ENCODE data around the gene ENOX1.
"Not testable (repeated sequence)": the region's sequence is repeated elsewhere in the genome, so short reads cannot be mapped to it uniquely, and the experiment has no call there.

ENOX1 gene

GRCh38 chr13:43203781-43204180 lies 583.0 kb downstream of the ENOX1 start:
- DNase-seq (ENCODE audit: low read depth) = no peak

DNA sequence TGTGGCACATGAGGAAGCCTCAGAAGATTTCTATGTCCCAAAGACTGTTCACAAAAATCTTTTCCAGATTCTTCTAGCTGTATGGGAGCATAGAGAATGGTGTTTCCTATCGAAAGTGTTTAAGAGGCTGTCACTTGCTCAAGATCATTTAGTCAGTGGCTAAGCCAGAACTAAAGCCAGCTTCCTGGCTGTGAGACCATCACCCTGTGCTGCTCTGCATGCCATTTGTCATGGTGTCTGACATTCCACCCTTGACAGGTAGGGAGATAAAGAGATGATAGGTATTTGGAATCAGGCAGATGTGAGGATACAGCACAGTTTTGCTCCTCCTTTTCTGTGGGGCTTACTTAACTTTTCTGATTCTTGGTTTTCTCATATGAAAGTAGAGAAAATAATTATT lies 586.0 kb downstream of the ENOX1 start:
- no peak for DNase-seq (ENCODE audit: low read depth)

- no peak for DNase-seq (ENCODE audit: low read depth)
Measured at GRCh38 chr13:43200307-43200706, 586.5 kb downstream of the ENOX1 start.

DNA sequence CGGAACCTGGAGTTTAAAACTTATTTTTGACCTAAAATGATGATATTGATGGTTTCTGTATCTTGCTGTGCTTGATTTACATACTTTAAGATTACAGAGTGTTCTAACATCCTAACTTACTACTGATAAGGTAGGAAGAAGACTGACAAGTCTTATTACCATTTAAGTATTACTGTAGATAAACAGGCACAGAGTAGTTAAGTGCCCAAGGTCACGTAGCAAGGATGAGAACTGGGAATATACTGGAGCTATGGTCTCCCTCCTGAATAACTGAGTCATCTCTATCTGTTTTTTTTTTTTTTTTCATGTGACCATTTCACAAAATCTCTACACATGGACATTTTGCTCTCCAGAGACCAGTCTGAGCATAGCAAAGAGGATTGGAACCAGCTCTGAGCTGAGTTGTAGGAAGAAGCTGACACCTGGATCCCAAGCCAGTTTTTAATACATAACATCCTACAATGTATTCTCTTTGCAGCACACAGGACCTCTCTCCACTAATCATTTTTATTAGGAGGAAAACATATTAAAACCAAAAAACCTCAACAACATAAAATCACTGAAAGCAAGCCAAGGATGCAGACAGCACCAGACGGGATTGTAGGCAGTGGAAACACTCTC lies 589.9 kb downstream of the ENOX1 start:
- DNase-seq (ENCODE audit: low read depth) = no peak

GRCh38 chr13:43196086-43196621 lies 590.6 kb downstream of the ENOX1 start:
- no peak for DNase-seq (ENCODE audit: low read depth)

DNA sequence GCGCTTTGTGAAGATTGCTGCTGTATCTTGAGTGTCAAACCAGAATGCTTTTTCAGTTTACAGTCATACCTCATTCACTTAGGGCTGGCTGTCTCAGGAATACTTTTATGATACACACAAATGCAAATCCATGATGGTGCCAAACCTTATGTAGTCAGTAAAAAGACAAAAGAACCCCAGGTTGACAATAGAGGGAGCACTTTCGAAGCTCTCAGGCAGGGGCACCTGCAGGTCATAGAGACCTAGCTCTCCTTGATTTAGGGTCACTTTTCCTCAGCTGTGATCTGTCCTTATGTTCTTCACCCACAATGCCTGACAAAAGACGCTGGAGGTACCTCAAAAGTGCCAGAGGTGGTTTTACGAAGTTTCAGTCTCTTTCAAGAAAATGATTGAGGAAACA lies 591.2 kb downstream of the ENOX1 start:
- DNase-seq (ENCODE audit: low read depth) = no peak

GRCh38 chr13:43195112-43195511 lies 591.7 kb downstream of the ENOX1 start:
- no peak for DNase-seq (ENCODE audit: low read depth)

DNA sequence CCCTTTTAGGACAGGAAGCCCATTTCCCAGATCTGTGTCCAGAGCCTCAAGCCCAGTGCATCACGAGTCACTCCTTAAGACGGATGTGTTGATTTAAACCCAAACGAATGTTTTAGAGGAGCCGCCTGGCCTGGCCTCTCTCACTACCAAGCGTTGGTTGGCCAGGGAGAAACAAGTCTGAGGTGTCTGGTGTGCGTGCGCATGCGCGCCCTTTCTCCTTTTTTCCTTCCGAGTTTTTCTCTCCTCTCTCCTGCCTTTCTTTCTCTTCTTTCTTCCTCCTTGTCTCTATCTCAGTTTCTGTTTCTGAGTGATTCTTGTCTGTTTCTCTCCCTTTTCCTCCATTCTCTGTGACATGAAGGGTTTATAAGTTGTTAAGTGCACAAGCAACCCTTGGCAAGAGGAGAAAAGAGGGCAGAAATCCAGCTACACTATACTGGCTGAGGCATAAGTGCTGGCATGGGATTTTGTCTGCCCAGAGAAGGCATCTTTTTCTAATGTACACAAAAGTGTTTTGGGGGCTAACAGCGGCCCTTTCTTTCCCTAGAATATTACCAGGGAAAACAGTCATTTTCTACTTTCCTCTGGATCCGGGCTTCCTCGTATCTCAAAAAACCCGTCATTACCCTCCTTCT lies 592.9 kb downstream of the ENOX1 start:
- no peak for DNase-seq (ENCODE audit: low read depth)

GRCh38 chr13:43191546-43191945 lies 595.2 kb downstream of the ENOX1 start:
- DNase-seq (ENCODE audit: low read depth) = no peak

- DNase-seq (ENCODE audit: low read depth) = no peak
Measured at GRCh38 chr13:43185226-43185625, 601.5 kb downstream of the ENOX1 start.

GRCh38 chr13:43180837-43181236 lies 605.9 kb downstream of the ENOX1 start:
- no peak for DNase-seq (ENCODE audit: low read depth)

GRCh38 chr13:43180036-43180660 lies 606.6 kb downstream of the ENOX1 start:
- no peak for DNase-seq (ENCODE audit: low read depth)

DNA sequence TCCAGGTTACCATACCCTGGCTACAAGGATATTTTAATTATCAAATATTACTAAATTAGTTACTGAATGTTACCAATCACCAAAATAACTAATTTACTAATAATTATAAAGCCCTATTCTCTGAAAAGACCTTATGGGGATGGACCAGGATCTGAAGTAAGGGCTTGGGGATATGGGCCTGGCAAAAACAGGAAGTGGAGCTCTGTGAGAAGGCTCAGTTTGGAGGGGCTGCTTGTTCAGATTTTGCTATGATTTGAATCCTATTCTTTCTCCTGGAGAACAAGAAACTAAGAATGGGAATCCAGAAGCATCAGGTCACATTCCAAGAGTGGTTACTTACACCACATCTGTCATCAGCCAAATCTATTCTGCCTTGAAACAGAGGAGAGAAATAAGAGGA lies 615.3 kb downstream of the ENOX1 start:
- DNase-seq (ENCODE audit: low read depth) = no peak

- DNase-seq (ENCODE audit: low read depth) = no peak
Measured at GRCh38 chr13:43170506-43170905, 616.3 kb downstream of the ENOX1 start.

- not testable (repeated sequence) for DNase-seq (ENCODE audit: low read depth)
Measured at GRCh38 chr13:43168434-43168833, 618.3 kb downstream of the ENOX1 start.

GRCh38 chr13:43167731-43168130 lies 619.0 kb downstream of the ENOX1 start:
- DNase-seq (ENCODE audit: low read depth) = no peak

- DNase-seq (ENCODE audit: low read depth) = no peak
Measured at GRCh38 chr13:43166644-43167457, 619.9 kb downstream of the ENOX1 start.

Measured in activated T-cell treated with anti-CD3 and anti-CD28 coated beads for 1 hour (primary cell).